Gastrocnemius medialis (tissue), 4 donors: ENCODE data around the gene RERE.

Experiments
- POLR2A ChIP-seq, 2 donors: fragments of 450-650 bp; IDR thresholded peaks; one replicate each; pipeline ENCODE4 v1.6.1; 2017; ENCODE audit warnings: antibody characterized with exemption in 2 of 2, mild to moderate bottlenecking in 2 of 2, moderate library complexity in 2 of 2
- TF ChIP-seq, protein P1 (sequence below), 5 experiments: fragments of 450-650 bp in 3 of 5; fragments of 200-600 bp in 2 of 5; sonication (generic) in 2 of 5; IDR thresholded peaks in 4 of 5; conservative IDR thresholded peaks in 1 of 5; 1 replicate in 4 of 5; 2 replicates in 1 of 5; pipeline ENCODE4 v1.5.1; 2016 to 2019; ENCODE audit warnings: antibody characterized with exemption in 5 of 5, mild to moderate bottlenecking in 3 of 5, moderate library complexity in 3 of 5

DNA sequence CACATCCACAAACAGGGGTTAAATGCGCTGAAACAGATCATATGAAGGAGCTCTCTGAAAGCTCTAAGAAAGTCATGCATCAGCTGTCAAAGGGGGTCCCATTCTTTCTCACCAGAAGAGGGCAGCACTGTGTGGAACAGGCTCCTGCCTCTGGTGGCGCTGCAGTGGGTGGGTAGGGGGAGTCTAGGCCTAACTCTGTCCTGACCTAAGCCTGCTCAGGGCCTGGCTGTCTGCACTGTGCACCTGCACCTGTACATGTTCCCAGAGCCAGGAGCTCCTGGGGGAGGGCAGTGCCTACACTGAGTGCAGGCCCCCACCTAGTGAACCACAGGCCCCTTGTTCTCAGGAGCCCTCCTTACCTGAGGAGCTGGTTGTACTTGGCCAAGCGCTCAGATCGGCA lies 45.1 kb upstream of the RERE start:
- TF ChIP-seq, protein P1, sequence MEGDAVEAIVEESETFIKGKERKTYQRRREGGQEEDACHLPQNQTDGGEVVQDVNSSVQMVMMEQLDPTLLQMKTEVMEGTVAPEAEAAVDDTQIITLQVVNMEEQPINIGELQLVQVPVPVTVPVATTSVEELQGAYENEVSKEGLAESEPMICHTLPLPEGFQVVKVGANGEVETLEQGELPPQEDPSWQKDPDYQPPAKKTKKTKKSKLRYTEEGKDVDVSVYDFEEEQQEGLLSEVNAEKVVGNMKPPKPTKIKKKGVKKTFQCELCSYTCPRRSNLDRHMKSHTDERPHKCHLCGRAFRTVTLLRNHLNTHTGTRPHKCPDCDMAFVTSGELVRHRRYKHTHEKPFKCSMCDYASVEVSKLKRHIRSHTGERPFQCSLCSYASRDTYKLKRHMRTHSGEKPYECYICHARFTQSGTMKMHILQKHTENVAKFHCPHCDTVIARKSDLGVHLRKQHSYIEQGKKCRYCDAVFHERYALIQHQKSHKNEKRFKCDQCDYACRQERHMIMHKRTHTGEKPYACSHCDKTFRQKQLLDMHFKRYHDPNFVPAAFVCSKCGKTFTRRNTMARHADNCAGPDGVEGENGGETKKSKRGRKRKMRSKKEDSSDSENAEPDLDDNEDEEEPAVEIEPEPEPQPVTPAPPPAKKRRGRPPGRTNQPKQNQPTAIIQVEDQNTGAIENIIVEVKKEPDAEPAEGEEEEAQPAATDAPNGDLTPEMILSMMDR (IDR thresholded peaks at IDR 0.05 in 4 of 5, conservative IDR thresholded peaks at IDR 0.05 in 1 of 5) = peak in 3 of 5 experiments; percentile 26 to 44 (median 43)
- TF ChIP-seq POLR2A (IDR thresholded peaks at IDR 0.05) = no peak
